Type B pancreatic cell (in vitro differentiated cells): Measurements from ENCODE around the gene GTF2F2. TPM values are rescaled to one million over a fixed set of nuclear protein-coding genes. Genes with fewer than 3 reads are reported as not detected.

Source experiments
- DNase-seq: peaks from one replicate; pipeline ENCODE4 v3.0.0; 2021; ENCODE audit warnings: mixed read lengths; ENCODE audit not compliant: unreplicated experiment; ENCODE audit errors: extremely low spot score
- H3K27ac Mint-ChIP-seq: 2 replicates; pipeline ENCODE4 v1.8.0; 2021; ENCODE audit warnings: mild to moderate bottlenecking, mixed read lengths
- H3K27me3 Mint-ChIP-seq: 2 replicates; pipeline ENCODE4 v1.8.0; 2021; ENCODE audit warnings: mixed read lengths
- H3K36me3 Mint-ChIP-seq: 2 replicates; pipeline ENCODE4 v1.8.0; 2021; ENCODE audit warnings: mixed read lengths
- H3K4me1 Mint-ChIP-seq: one replicate; pipeline ENCODE4 v1.8.0; 2021; ENCODE audit warnings: mixed read lengths; ENCODE audit not compliant: unreplicated experiment
- H3K4me3 Mint-ChIP-seq: 2 replicates; pipeline ENCODE4 v1.8.0; 2021; ENCODE audit warnings: mild to moderate bottlenecking, mixed read lengths
- H3K9me3 Mint-ChIP-seq: 2 replicates; pipeline ENCODE4 v1.8.0; 2021; ENCODE audit warnings: mixed read lengths
- total RNA-seq: library from RNA; stranded (reverse); gene quantifications from 2 replicates; pipeline ENCODE4 v1.2.1, GENCODE V29; 2021; ENCODE audit warnings: low replicate concordance
- TF ChIP-seq, protein P1 (sequence below): fragments of 200-600 bp; sonication (generic); conservative IDR thresholded peaks from 2 replicates; pipeline ENCODE4 v1.5.0; 2021; ENCODE audit warnings: antibody characterized with exemption, mild to moderate bottlenecking

The GTF2F2 gene
- total RNA-seq, 1 donor from 2014 or later = 21.8 TPM

DNA sequence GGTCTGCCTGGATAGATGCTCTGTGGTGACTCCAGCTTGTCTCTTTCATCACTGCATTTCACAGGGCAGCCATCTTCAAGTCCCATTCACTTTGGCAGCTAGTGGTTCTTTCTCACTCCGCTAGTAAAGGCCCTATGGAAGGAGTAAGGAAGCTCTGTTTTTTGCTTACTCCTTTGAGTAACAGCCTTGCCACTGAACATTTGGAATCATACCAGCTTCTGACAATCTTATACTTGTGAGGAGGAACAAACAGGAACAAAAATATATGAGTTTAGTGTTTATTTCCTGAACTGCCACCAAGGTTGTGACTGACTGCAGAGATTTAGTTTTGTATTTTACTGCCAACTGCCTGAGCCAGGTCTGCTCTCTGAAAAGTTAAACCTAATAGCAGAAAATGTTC lies 41.9 kb downstream of the GTF2F2 start:
- Mint-ChIP-seq H3K9me3 (no peaks in the 10 kb centered on the region), H3K27me3 (no peaks in the 10 kb centered on the region), H3K4me3 (no peak overlapping the region), H3K4me1 (peaks cover under 1% of the 10 kb centered on the region), H3K36me3 (peaks cover 31% of the 10 kb centered on the region), H3K27ac (no peak overlapping the region)
- no peak for DNase-seq
- TF ChIP-seq, protein P1, sequence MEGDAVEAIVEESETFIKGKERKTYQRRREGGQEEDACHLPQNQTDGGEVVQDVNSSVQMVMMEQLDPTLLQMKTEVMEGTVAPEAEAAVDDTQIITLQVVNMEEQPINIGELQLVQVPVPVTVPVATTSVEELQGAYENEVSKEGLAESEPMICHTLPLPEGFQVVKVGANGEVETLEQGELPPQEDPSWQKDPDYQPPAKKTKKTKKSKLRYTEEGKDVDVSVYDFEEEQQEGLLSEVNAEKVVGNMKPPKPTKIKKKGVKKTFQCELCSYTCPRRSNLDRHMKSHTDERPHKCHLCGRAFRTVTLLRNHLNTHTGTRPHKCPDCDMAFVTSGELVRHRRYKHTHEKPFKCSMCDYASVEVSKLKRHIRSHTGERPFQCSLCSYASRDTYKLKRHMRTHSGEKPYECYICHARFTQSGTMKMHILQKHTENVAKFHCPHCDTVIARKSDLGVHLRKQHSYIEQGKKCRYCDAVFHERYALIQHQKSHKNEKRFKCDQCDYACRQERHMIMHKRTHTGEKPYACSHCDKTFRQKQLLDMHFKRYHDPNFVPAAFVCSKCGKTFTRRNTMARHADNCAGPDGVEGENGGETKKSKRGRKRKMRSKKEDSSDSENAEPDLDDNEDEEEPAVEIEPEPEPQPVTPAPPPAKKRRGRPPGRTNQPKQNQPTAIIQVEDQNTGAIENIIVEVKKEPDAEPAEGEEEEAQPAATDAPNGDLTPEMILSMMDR = no peak

DNA sequence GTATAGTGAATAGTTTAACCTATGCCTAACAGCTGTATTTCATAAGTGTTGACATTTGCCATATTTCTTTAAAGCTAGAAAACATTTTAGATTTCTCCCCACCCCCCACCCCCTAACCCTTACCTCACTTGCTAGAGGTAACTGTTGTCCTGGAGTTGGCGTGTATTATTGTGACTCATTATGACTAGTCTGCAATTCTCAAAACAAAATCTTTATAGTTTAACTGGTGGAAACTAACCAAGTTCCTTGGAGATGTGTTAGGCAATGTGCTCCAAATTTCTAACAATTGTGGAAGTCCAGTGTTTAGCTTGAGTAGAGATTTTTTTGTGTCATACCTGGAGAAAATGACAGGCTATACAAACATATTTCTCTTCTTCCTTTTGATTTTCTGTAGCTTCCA lies 42.5 kb downstream of the GTF2F2 start:
- Mint-ChIP-seq H3K36me3 (peaks cover 30% of the 10 kb centered on the region), H3K4me3 (no peak overlapping the region), H3K4me1 (no peaks in the 10 kb centered on the region), H3K27ac (no peak overlapping the region), H3K9me3 (no peaks in the 10 kb centered on the region), H3K27me3 (no peaks in the 10 kb centered on the region)
- TF ChIP-seq, protein P1 = no peak
- DNase-seq = no peak

DNA sequence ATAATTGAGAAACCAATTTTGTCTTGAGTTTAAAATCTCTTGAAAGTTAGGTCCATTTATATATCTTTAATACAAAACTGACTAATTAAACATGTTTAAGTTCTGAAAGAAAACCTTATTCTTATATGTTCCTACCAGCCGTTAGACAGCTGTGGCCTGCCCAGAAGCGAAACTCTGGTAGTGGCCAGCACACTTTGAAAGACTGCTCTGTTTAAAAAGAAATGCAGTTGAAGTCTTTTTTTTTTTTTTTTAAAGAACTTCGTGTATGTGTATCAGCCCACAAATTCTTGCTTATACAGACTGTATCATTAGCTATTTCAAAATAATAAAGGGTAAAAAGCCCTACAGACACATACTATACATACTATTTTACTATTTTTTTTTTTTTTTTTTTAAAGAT lies 46.5 kb downstream of the GTF2F2 start:
- H3K4me3 Mint-ChIP-seq = no peak overlapping the region
- peaks cover 18% of the 10 kb centered on the region for H3K36me3 Mint-ChIP-seq
- no peaks in the 10 kb centered on the region for H3K4me1 Mint-ChIP-seq
- H3K9me3 Mint-ChIP-seq = no peaks in the 10 kb centered on the region
- DNase-seq = no peak
- TF ChIP-seq, protein P1 = no peak
- H3K27me3 Mint-ChIP-seq = no peaks in the 10 kb centered on the region
- H3K27ac Mint-ChIP-seq = no peak overlapping the region

DNA sequence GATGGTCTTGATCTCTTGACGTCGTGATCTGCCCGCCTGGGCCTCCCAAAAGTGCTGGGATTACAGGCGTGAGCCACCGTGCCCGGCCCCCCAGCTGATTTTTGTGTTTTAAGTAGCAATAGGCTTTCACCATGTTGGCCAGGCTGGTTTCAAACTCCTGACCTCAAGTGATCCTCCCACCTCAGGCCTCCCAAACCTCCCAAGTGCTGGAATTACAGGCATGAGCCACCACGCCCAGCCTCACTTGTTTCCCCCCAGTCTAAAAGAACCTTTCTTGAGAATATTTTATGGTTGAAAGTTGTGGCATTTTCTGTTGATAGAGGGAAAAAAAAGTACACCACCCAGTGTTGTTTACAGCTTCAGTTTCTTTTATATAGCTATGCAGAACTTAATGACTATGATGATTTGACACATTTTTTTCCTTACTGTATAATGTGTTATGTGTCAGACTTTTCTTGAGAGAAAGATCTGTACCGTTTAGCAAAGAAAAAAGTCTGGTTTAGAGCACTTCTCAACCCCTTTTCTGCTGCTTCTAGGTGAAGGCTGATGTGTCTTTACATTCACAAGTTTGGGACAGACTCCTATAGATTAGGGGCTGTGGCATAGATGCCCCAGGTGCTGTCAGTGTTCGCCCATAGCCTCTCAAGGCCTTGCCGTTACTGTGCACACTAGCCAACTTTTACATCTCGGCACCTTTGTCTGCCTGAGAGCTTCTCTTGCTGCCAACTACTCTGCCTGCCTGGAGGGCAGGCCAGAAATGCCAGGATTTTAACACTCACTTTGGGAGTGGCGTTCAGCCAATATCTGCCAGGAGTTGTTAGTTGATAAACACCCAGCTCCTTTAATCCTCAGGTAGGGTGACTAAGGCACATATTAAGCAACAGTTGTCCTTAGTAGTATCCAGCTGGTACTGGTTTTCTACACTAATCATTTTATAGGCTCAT lies 47.6 kb downstream of the GTF2F2 start:
- DNase-seq = no peak
- TF ChIP-seq, protein P1 = no peak

DNA sequence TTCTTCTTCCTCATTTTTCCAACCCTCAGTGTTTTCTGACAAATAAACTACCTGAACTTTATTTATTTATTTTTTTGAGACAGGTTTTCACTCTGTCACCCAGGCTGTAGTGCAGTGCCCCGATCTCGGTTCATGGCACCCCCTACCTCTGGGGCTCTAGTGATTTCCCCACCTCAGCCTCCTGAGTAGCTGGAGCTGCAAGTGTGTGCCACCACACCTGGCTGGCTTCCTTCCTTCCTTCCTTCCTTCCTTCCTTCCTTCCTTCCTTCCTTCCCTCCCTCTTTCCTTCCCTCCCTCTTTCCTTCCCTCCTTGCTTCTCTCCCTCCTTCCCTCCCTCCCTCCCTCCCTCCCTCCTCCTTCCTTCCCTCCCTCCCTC lies 48.2 kb downstream of the GTF2F2 start:
- peaks cover 22% of the 10 kb centered on the region for H3K36me3 Mint-ChIP-seq
- TF ChIP-seq, protein P1 = no peak
- H3K4me3 Mint-ChIP-seq = no peak overlapping the region
- H3K4me1 Mint-ChIP-seq = no peaks in the 10 kb centered on the region
- no peaks in the 10 kb centered on the region for H3K27me3 Mint-ChIP-seq
- no peak for DNase-seq
- no peaks in the 10 kb centered on the region for H3K9me3 Mint-ChIP-seq
- H3K27ac Mint-ChIP-seq = no peak overlapping the region

More for the DNA sequence above, 47.6 kb downstream of the GTF2F2 start:
- Mint-ChIP-seq H3K4me3 (no peak overlapping the region), H3K27me3 (no peaks in the 10 kb centered on the region), H3K9me3 (no peaks in the 10 kb centered on the region), H3K36me3 (peaks cover 21% of the 10 kb centered on the region), H3K4me1 (no peaks in the 10 kb centered on the region), H3K27ac (no peak overlapping the region)
